G401 (cell line): ENCODE data around the gene FAM204A. TPM values are rescaled to one million over a fixed set of nuclear protein-coding genes. Genes with fewer than 3 reads are reported as not detected.

ENCODE experiments used
- DNase-seq: peaks from one replicate; pipeline ENCODE4 v3.0.0-alpha.2; 2015; ENCODE audit warnings: low spot score
- in situ Hi-C: cut with HindIII; loops from 2 replicates; pipeline ENCODE4 v1.10.0; 2016; ENCODE audit warnings: low sequenced_read_pairs, mixed read lengths
- total RNA-seq: library from RNA; depleted of rRNA; stranded (reverse); fragments of >200 nt; shearing (Covaris generic); gene quantifications from 2 replicates; pipeline ENCODE4 v1.2.3, GENCODE V29; 2014

The FAM204A gene
- total RNA-seq, 1 experiment from 2014 or later, result 117 TPM

GRCh38 chr10:118290471-118290995 lies 51.6 kb downstream of the FAM204A start:
- no peak for DNase-seq
- in situ Hi-C loops, result no loop called here

- in situ Hi-C loops, result no loop called here
- no peak for DNase-seq
Observed at GRCh38 chr10:118287076-118287806, 54.9 kb downstream of the FAM204A start.

GRCh38 chr10:118286051-118286838 lies 55.9 kb downstream of the FAM204A start:
- in situ Hi-C loops, result no loop called here

GRCh38 chr10:118282670-118283069 lies 59.5 kb downstream of the FAM204A start:
- DNase-seq, result no peak
- in situ Hi-C loops, result no loop called here

More at GRCh38 chr10:118286051-118286838, 55.9 kb downstream of the FAM204A start:
- DNase-seq, result no peak

- no peak for DNase-seq
- in situ Hi-C loops, result no loop called here
Observed at GRCh38 chr10:118278649-118279048, 63.5 kb downstream of the FAM204A start.

- DNase-seq, result no peak
- in situ Hi-C loops, result no loop called here
Observed at GRCh38 chr10:118277871-118278270, 64.3 kb downstream of the FAM204A start.

GRCh38 chr10:118276727-118277126 lies 65.4 kb downstream of the FAM204A start:
- in situ Hi-C loops, result no loop called here
- no peak for DNase-seq

- no peak for DNase-seq
- in situ Hi-C loops, result no loop called here
Observed at GRCh38 chr10:118276204-118276603, 65.9 kb downstream of the FAM204A start.

- DNase-seq, result no peak
- in situ Hi-C loops, result no loop called here
Observed at GRCh38 chr10:118273662-118274061, 68.5 kb downstream of the FAM204A start.

- in situ Hi-C loops, result no loop called here
Observed at GRCh38 chr10:118272767-118273166, 69.4 kb downstream of the FAM204A start.

GRCh38 chr10:118272149-118272721 lies 69.9 kb downstream of the FAM204A start:
- in situ Hi-C loops, result no loop called here
- no peak for DNase-seq

More at GRCh38 chr10:118272767-118273166, 69.4 kb downstream of the FAM204A start:
- no peak for DNase-seq

- in situ Hi-C loops, result no loop called here
Observed at GRCh38 chr10:118271671-118272070, 70.5 kb downstream of the FAM204A start.

GRCh38 chr10:118266098-118266748 lies 75.9 kb downstream of the FAM204A start:
- DNase-seq, result no peak
- in situ Hi-C loops, result no loop called here

More at GRCh38 chr10:118271671-118272070, 70.5 kb downstream of the FAM204A start:
- DNase-seq, result no peak

- in situ Hi-C loops, result no loop called here
- DNase-seq, result no peak
Observed at GRCh38 chr10:118264838-118265470, 77.2 kb downstream of the FAM204A start.

GRCh38 chr10:118264252-118264651 lies 77.9 kb downstream of the FAM204A start:
- no peak for DNase-seq
- in situ Hi-C loops, result no loop called here

- no peak for DNase-seq
- in situ Hi-C loops, result no loop called here
Observed at GRCh38 chr10:118262538-118262937, 79.6 kb downstream of the FAM204A start.

GRCh38 chr10:118259288-118259906 lies 82.7 kb downstream of the FAM204A start:
- peak; percentile 9 for DNase-seq
- in situ Hi-C loops, result no loop called here

GRCh38 chr10:118258285-118258684 lies 83.8 kb downstream of the FAM204A start:
- in situ Hi-C loops, result no loop called here
- no peak for DNase-seq
